SK-N-SH treated with all-trans-retinoic acid at 6 μM for 48 hours (cell line): ENCODE measurements around the gene ATP2B3.
A peak's percentile ranks its signal among the peaks of the same experiment; 100 is the strongest.

Source experiments
- ATAC-seq: fragments of 200-7000 bp; cut with Tn5 transposase; 3 replicates; pipeline ENCODE4 v1.9.1; 2020; ENCODE audit warnings: mild to moderate bottlenecking, moderate library complexity
- ARNTL ChIP-seq: fragments of 450-650 bp; formaldehyde crosslinking; IDR thresholded peaks from 2 replicates; pipeline ENCODE4 v1.5.0; 2020; ENCODE audit warnings: low read depth, mild to moderate bottlenecking, moderate library complexity, borderline replicate concordance
- BACH2 ChIP-seq: fragments of 250-450 bp; sonication (Bioruptor Pico); IDR thresholded peaks from 2 replicates; pipeline ENCODE4 v1.9.0; 2021; ENCODE audit warnings: mild to moderate bottlenecking, borderline replicate concordance
- CSDC2 ChIP-seq: fragments of 250-450 bp; sonication (Bioruptor Pico); IDR thresholded peaks from 2 replicates; pipeline ENCODE4 v1.5.0; 2020; ENCODE audit warnings: mild to moderate bottlenecking, moderate library complexity
- ESRRG ChIP-seq: fragments of 250-450 bp; sonication (Bioruptor Pico); IDR thresholded peaks from 2 replicates; pipeline ENCODE4 v1.6.1; 2021; ENCODE audit warnings: mild to moderate bottlenecking
- GLIS3 ChIP-seq: fragments of 250-450 bp; sonication (Bioruptor Pico); IDR thresholded peaks from 2 replicates; pipeline ENCODE4 v1.5.0; 2020; ENCODE audit warnings: mild to moderate bottlenecking, moderate library complexity
- ISL1 ChIP-seq: fragments of 250-450 bp; sonication (Bioruptor Pico); IDR thresholded peaks from 2 replicates; pipeline ENCODE4 v2.1.2; 2022; ENCODE audit warnings: mild to moderate bottlenecking, moderate library complexity
- OSR1 ChIP-seq: fragments of 250-450 bp; sonication (Bioruptor Pico); IDR thresholded peaks from 2 replicates; pipeline ENCODE4 v1.8.0; 2022; ENCODE audit warnings: moderate library complexity, mild to moderate bottlenecking, inconsistent platforms
- PPARA ChIP-seq: fragments of 250-450 bp; sonication (Bioruptor Pico); IDR thresholded peaks from 2 replicates; pipeline ENCODE4 v1.5.0; 2020; ENCODE audit warnings: mild to moderate bottlenecking, borderline replicate concordance
- RARB ChIP-seq: fragments of 250-450 bp; sonication (Bioruptor Pico); IDR thresholded peaks from 2 replicates; pipeline ENCODE4 v1.8.0; 2021; ENCODE audit warnings: mild to moderate bottlenecking, moderate library complexity
- SNAI2 ChIP-seq: fragments of 250-450 bp; sonication (Bioruptor Pico); IDR thresholded peaks from 2 replicates; pipeline ENCODE4 v1.5.0; 2020; ENCODE audit warnings: mild to moderate bottlenecking, moderate library complexity
- TCF4 ChIP-seq: fragments of 250-450 bp; sonication (Bioruptor Pico); IDR thresholded peaks from 2 replicates; pipeline ENCODE4 v1.8.0; 2021; ENCODE audit warnings: mild to moderate bottlenecking, moderate library complexity, borderline replicate concordance
- TOX ChIP-seq: fragments of 250-450 bp; sonication (Bioruptor Pico); IDR thresholded peaks from 2 replicates; pipeline ENCODE4 v1.8.0; 2021; ENCODE audit warnings: mild to moderate bottlenecking, moderate library complexity, borderline replicate concordance
- TSHZ2 ChIP-seq: fragments of 250-450 bp; sonication (Bioruptor Pico); IDR thresholded peaks from 2 replicates; pipeline ENCODE4 v1.5.0; 2020; ENCODE audit warnings: mild to moderate bottlenecking, moderate library complexity
- ZC3H10 ChIP-seq: fragments of 250-450 bp; sonication (Bioruptor Pico); IDR thresholded peaks from 2 replicates; pipeline ENCODE4 v1.5.1; 2021; ENCODE audit warnings: mild to moderate bottlenecking, moderate library complexity
- ZFP3 ChIP-seq: fragments of 250-450 bp; sonication (Bioruptor Pico); IDR thresholded peaks from 2 replicates; pipeline ENCODE4 v1.5.0; 2020; ENCODE audit warnings: mild to moderate bottlenecking, moderate library complexity
- ZFP30 ChIP-seq: fragments of 450-650 bp; formaldehyde crosslinking; IDR thresholded peaks from 2 replicates; pipeline ENCODE4 v1.5.0; 2022; ENCODE audit warnings: mild to moderate bottlenecking, moderate library complexity
- ZNF565 ChIP-seq: fragments of 450-650 bp; formaldehyde crosslinking; conservative IDR thresholded peaks from 2 replicates; pipeline ENCODE4 v1.5.0; 2020; ENCODE audit warnings: low read depth, mild to moderate bottlenecking, moderate library complexity
- ZNF70 ChIP-seq: fragments of 450-650 bp; formaldehyde crosslinking; IDR thresholded peaks from 2 replicates; pipeline ENCODE4 v1.5.0; 2020; ENCODE audit warnings: mild to moderate bottlenecking, moderate library complexity
- ZNF8 ChIP-seq: fragments of 450-650 bp; formaldehyde crosslinking; IDR thresholded peaks from 2 replicates; pipeline ENCODE4 v1.5.0; 2020; ENCODE audit warnings: mild to moderate bottlenecking, moderate library complexity
- TF ChIP-seq, protein P1 (sequence below): fragments of 250-450 bp; sonication (Bioruptor Pico); IDR thresholded peaks from 2 replicates; pipeline ENCODE4 v1.8.0; 2020; ENCODE audit warnings: mild to moderate bottlenecking, moderate library complexity, borderline replicate concordance
- TF ChIP-seq, protein P2 (sequence below): fragments of 250-450 bp; sonication (Bioruptor Pico); IDR thresholded peaks from 2 replicates; pipeline ENCODE4 v1.8.0; 2021; ENCODE audit warnings: low read depth, mild to moderate bottlenecking, moderate library complexity, borderline replicate concordance
- TF ChIP-seq, protein P3 (sequence below): fragments of 250-450 bp; sonication (Bioruptor Pico); IDR thresholded peaks from 2 replicates; pipeline ENCODE4 v1.5.1; 2020; ENCODE audit warnings: low read depth, mild to moderate bottlenecking, moderate library complexity

The ATP2B3 gene

DNA sequence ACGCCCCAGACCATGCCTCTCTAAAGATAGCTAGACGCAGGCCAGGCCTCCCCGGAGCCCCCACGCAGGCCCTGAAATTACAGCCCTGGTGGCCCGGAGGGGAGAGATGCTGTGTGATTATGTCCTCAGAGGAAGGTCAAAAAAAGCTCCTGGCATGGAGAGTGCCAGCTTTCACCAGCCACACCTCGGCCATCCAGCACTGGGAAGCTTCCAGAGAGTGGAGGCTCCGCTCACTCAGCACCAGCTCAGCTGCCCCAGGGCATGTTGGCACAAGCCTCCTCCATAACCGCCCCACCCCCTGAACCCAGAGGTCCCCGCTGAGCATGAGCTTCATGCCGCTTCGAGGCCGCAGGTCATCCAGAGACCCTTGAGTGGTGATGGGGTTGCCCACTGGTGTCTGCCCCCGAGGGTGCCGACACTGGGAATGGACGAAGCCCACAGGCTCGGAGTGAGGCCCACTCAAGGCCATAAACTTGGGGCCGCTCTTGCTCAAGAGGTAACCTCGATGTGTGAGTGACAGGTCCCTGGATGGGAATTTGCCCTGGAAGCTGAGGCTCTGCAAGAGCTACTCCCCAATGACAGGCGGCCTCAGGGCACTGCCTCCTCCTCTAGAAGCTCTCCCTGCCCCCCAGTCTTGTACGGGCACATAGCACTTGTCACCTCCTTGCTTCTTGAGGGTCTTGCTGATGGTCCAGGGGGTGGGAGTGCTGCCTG is 27.1 kb upstream of the ATP2B3 start:
- TF ChIP-seq SNAI2 (CRISPR knock-in tag): no peak
- TF ChIP-seq, all 23 proteins: peak for 0
- ATAC-seq: no peak

DNA sequence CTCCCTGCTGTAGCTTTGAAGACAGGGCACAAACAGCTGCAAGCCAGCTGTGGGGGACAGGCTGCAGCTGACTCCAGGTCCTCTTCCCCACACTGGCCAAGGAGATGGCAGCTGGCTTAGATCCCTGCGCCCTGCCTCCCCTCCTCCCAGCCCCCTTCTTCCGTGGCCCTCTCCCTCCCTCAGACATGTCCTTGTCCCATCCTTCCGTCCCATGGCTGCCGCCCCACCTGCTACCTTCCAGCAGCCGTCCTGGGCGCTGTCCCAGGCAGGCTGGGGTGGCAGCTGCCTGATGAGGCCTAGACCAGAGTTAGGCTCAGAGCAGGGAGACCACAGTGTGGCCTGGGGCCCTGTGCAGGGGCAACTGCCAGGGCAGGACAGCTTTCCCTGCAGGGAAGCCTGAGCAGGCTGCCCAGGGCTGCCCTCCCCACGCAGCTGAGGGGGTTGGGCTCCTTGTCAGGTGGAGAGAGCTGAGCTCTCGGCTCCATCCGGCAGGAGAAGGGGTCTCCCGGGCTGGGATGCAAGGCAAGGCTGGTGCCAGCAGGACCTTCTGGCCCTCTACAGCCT is 26.0 kb upstream of the ATP2B3 start:
- no peak; the same call in 2 of the 3 replicates for ATAC-seq
- TF ChIP-seq TCF4 (CRISPR knock-in tag) (no peak), TOX (CRISPR knock-in tag) (no peak), ARNTL (CRISPR knock-in tag) (no peak), PPARA (CRISPR knock-in tag) (no peak), ESRRG (CRISPR knock-in tag) (no peak), TSHZ2 (no peak), CSDC2 (CRISPR knock-in tag) (no peak), ZNF565 (CRISPR knock-in tag) (no peak), ZFP3 (CRISPR knock-in tag) (no peak), BACH2 (CRISPR knock-in tag) (no peak), ZNF8 (CRISPR knock-in tag) (no peak), ZFP30 (CRISPR knock-in tag) (no peak), ZNF70 (CRISPR knock-in tag) (no peak), ISL1 (CRISPR knock-in tag) (no peak), RARB (CRISPR knock-in tag) (no peak)
- TF ChIP-seq, protein P1, sequence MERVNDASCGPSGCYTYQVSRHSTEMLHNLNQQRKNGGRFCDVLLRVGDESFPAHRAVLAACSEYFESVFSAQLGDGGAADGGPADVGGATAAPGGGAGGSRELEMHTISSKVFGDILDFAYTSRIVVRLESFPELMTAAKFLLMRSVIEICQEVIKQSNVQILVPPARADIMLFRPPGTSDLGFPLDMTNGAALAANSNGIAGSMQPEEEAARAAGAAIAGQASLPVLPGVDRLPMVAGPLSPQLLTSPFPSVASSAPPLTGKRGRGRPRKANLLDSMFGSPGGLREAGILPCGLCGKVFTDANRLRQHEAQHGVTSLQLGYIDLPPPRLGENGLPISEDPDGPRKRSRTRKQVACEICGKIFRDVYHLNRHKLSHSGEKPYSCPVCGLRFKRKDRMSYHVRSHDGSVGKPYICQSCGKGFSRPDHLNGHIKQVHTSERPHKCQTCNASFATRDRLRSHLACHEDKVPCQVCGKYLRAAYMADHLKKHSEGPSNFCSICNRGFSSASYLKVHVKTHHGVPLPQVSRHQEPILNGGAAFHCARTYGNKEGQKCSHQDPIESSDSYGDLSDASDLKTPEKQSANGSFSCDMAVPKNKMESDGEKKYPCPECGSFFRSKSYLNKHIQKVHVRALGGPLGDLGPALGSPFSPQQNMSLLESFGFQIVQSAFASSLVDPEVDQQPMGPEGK: no peak
- TF ChIP-seq, protein P2, sequence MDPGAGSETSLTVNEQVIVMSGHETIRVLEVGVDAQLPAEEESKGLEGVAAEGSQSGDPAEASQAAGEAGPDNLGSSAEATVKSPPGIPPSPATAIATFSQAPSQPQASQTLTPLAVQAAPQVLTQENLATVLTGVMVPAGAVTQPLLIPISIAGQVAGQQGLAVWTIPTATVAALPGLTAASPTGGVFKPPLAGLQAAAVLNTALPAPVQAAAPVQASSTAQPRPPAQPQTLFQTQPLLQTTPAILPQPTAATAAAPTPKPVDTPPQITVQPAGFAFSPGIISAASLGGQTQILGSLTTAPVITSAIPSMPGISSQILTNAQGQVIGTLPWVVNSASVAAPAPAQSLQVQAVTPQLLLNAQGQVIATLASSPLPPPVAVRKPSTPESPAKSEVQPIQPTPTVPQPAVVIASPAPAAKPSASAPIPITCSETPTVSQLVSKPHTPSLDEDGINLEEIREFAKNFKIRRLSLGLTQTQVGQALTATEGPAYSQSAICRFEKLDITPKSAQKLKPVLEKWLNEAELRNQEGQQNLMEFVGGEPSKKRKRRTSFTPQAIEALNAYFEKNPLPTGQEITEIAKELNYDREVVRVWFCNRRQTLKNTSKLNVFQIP (CRISPR knock-in tag): no peak
- TF ChIP-seq, protein P3, sequence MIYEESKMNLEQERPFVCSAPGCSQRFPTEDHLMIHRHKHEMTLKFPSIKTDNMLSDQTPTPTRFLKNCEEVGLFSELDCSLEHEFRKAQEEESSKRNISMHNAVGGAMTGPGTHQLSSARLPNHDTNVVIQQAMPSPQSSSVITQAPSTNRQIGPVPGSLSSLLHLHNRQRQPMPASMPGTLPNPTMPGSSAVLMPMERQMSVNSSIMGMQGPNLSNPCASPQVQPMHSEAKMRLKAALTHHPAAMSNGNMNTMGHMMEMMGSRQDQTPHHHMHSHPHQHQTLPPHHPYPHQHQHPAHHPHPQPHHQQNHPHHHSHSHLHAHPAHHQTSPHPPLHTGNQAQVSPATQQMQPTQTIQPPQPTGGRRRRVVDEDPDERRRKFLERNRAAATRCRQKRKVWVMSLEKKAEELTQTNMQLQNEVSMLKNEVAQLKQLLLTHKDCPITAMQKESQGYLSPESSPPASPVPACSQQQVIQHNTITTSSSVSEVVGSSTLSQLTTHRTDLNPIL (CRISPR knock-in tag): no peak

DNA sequence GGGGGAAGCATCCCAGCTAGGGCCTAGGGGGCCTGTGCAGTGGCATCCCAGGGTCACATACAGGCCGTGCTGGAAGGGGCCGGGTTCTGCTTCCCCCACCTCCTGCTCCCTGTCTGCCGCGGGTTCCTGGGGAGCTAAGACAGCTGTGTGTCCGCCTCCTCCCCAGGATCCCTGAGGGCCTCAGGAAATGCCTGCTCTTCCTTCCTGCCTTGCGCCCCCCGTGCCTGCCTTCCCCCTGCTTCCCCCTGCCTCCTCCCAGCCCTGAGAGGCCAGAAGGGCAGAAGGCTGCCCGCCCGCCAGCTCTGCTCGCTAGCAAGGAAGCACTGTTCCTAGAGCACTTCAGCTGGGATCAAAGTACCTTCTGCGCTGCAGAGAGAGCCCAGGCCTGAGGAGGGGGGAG is 25.5 kb upstream of the ATP2B3 start:
- TF ChIP-seq, protein P2 (CRISPR knock-in tag): no peak
- TF ChIP-seq OSR1 (CRISPR knock-in tag) (no peak), ARNTL (CRISPR knock-in tag) (no peak), ZC3H10 (no peak), GLIS3 (no peak), TOX (CRISPR knock-in tag) (no peak)
- ATAC-seq: peak; percentile 1; the same call in 1 of the 3 replicates
